Nephron progenitor cell (in vitro differentiated cells): ENCODE measurements around the gene SUSD4.

Experiments
- DNase-seq: peaks from one replicate; pipeline ENCODE4 v3.0.0; 2021
- H3K27ac Mint-ChIP-seq: 2 replicates; pipeline ENCODE4 v1.8.0; 2021; ENCODE audit warnings: mild to moderate bottlenecking, moderate library complexity, mixed read lengths
- H3K27me3 Mint-ChIP-seq: 2 replicates; pipeline ENCODE4 v1.8.0; 2021; ENCODE audit warnings: mild to moderate bottlenecking, low read depth, mixed read lengths; ENCODE audit not compliant: poor library complexity
- H3K36me3 Mint-ChIP-seq: 2 replicates; pipeline ENCODE4 v1.8.0; 2021; ENCODE audit warnings: low read depth, mixed read lengths
- H3K4me1 Mint-ChIP-seq: 2 replicates; pipeline ENCODE4 v1.8.0; 2021; ENCODE audit warnings: mixed read lengths
- H3K4me3 Mint-ChIP-seq: 2 replicates; pipeline ENCODE4 v1.8.0; 2021; ENCODE audit warnings: mild to moderate bottlenecking, moderate library complexity, mixed read lengths
- H3K9me3 Mint-ChIP-seq: 2 replicates; pipeline ENCODE4 v1.8.0; 2021; ENCODE audit warnings: mild to moderate bottlenecking, moderate library complexity, mixed read lengths
- TF ChIP-seq, protein P1 (sequence below): fragments of 200-600 bp; sonication (generic); IDR thresholded peaks from 2 replicates; pipeline ENCODE4 v1.5.0; 2021; ENCODE audit warnings: antibody characterized with exemption

SUSD4 gene

DNA sequence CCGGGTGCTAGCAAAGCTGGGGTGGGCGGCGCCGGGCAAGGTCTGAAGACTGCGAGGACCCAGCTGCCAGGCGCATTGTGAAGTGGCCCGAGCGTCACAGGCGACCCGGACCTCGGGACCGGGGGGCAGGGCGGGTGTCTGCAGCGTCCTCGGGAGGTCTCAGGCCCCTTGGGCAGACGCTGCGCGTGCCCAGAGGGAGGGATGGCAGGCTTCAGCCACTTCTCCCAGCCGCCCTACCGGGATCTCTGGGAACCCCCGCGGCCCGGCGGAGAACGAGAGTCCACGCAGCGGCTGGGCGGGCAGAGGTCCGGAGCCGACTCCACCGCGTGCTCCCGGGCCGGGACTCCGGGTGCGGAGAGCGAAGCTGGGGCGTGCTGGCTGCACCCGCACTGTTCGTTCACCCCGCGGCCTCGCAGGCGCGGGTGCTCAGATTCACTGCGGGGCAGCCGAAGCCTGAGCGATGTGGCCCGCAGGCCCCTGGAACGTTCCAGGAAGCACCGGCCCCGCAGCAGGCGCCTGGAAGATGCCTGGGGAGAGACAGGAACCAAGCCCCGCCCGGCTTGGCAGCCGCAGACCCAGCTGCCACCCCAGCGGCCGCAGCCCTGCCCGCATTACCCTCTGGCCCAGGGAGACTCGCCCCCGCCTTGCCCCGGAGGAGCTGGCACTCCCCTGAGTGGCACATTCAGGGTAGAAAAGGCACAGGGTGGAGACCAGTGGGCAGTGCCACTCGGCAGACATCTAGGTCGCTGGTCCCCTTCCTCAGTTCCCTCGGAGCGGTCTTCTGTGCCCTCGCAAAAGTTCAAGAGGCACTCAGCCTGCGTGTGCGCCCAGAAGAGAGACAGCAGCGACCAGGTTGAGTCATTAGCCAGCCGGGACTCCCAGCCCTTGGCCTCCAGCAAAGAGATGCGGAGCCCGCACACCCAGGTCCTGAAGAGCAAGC, 29.6 kb upstream of the SUSD4 start, which contains the start of gene CCDC185:
TSS of gene CCDC185 (plus strand) at position 141 of the 940 bp plus-strand sequence. CDS start at position 202, 61 bp downstream.
- no peak within 1 kb of the TSS for H3K4me3 Mint-ChIP-seq
- DNase-seq, result no peak
- H3K27me3 Mint-ChIP-seq, result peaks cover 14% of the 10 kb centered on the region
- peaks cover 14% of the 10 kb centered on the region for H3K9me3 Mint-ChIP-seq
- H3K27ac Mint-ChIP-seq, result no peak within 1 kb of the TSS
- TF ChIP-seq, protein P1, sequence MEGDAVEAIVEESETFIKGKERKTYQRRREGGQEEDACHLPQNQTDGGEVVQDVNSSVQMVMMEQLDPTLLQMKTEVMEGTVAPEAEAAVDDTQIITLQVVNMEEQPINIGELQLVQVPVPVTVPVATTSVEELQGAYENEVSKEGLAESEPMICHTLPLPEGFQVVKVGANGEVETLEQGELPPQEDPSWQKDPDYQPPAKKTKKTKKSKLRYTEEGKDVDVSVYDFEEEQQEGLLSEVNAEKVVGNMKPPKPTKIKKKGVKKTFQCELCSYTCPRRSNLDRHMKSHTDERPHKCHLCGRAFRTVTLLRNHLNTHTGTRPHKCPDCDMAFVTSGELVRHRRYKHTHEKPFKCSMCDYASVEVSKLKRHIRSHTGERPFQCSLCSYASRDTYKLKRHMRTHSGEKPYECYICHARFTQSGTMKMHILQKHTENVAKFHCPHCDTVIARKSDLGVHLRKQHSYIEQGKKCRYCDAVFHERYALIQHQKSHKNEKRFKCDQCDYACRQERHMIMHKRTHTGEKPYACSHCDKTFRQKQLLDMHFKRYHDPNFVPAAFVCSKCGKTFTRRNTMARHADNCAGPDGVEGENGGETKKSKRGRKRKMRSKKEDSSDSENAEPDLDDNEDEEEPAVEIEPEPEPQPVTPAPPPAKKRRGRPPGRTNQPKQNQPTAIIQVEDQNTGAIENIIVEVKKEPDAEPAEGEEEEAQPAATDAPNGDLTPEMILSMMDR, result no peak
- H3K4me1 Mint-ChIP-seq, result peaks cover 15% of the 10 kb centered on the region
- peaks cover 4% of the 10 kb centered on the region for H3K36me3 Mint-ChIP-seq

DNA sequence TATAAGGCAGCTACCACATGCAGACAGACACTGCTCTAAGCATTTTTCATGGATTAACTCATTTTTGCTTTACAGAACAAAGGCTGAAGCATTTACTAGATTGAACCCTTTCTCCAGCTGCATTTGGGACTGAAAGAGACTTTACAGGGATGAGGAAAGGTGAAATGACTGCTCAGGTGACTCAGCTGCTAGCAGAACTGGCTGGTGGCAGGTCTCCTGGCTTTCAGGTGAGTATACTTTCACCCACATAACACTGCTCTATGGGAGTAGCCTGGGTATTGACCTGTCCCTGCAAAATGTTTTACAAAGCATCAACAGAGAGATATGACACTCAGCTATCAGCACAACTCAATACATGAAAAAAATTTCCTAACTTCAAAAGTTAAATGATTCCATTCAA, 26.6 kb upstream of the SUSD4 start:
- H3K27me3 Mint-ChIP-seq, result peaks cover 14% of the 10 kb centered on the region
- no peak overlapping the region for H3K4me3 Mint-ChIP-seq
- H3K9me3 Mint-ChIP-seq, result peaks cover 14% of the 10 kb centered on the region
- H3K36me3 Mint-ChIP-seq, result peaks cover 4% of the 10 kb centered on the region
- TF ChIP-seq, protein P1, result no peak
- H3K27ac Mint-ChIP-seq, result no peak overlapping the region
- peaks cover 15% of the 10 kb centered on the region for H3K4me1 Mint-ChIP-seq
- DNase-seq, result no peak

DNA sequence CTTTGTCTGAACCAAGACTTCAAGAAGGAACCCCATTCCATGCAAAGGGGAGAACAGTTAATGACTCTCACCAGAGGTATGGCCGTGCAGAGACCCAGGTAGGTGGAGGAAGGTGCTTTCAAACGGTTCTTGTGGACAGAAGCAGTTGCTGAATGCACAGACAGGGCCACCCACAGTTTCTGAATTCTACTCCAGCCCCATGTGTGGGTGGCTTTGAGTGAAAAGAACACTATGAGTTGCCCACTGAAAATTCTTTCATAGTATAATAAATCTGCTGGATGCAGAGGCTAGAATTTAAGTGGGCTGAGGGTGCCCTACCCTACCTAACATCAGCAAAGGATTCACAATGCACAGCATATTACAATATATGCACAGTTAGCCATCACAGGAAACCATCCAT, 22.0 kb upstream of the SUSD4 start:
- Mint-ChIP-seq H3K36me3 (no peaks in the 10 kb centered on the region), H3K27ac (no peak overlapping the region), H3K27me3 (peaks cover 12% of the 10 kb centered on the region), H3K9me3 (no peaks in the 10 kb centered on the region), H3K4me1 (peaks cover 28% of the 10 kb centered on the region), H3K4me3 (no peak overlapping the region)
- DNase-seq, result no peak
- TF ChIP-seq, protein P1, result no peak

DNA sequence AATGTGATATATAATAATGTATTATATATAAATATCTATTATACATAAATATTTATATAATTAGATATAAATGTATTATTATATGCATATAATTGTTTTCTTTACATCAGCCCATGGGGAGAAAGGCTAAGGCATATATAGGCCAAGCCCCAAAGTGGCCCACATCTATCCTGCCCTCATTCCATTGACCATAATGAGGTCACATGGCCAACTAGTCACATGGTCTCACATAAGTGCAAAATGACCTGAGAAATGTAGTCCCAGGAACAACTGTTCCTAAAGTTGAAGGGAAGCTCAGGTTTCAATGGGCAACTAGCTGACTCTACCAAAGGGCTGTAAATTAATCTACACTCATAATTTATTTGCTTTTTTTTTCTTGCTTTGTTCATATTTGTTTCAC, 14.8 kb upstream of the SUSD4 start:
- DNase-seq, result no peak
- H3K27ac Mint-ChIP-seq, result no peak overlapping the region
- H3K4me1 Mint-ChIP-seq, result peaks cover 13% of the 10 kb centered on the region

DNA sequence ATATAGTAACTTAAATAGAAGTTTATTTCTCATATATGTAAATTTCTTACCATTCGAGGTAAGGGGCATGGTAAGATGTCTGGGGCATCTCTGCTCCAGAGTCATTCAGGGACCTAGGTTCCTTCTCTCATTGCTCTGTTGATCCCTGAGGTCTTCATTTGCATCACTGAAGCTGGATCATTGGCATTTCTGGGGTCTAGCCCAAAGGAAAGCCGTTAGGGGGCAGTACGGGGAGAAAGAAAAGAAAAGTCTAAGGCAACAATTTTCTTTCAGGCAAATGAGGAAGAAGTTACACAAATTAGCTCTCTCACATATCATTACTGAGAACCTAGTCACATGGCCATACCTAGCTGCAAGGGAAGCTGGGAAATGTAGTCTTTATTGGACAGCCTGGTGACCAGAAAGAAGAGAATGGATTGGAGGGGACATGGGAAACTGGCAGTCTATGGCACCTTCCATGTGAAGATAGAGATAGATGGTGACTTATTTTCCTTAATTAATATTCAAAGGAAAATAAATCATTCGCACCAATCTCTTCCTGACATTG, 10.2 kb upstream of the SUSD4 start:
- Mint-ChIP-seq H3K27me3 (peaks cover 9% of the 10 kb centered on the region), H3K27ac (no peak overlapping the region)

More for the DNA sequence above, 14.8 kb upstream of the SUSD4 start:
- TF ChIP-seq, protein P1, result no peak
- Mint-ChIP-seq H3K27me3 (peaks cover 7% of the 10 kb centered on the region), H3K36me3 (no peaks in the 10 kb centered on the region), H3K9me3 (peaks cover 15% of the 10 kb centered on the region), H3K4me3 (no peak overlapping the region)

More for the DNA sequence above, 10.2 kb upstream of the SUSD4 start:
- Mint-ChIP-seq H3K9me3 (peaks cover 44% of the 10 kb centered on the region), H3K36me3 (no peaks in the 10 kb centered on the region), H3K4me3 (no peak overlapping the region), H3K4me1 (no peaks in the 10 kb centered on the region)
- DNase-seq, result no peak
- TF ChIP-seq, protein P1, result no peak
